ENCODE measurements around the gene DNAJC5. TPM values are rescaled to one million over a fixed set of nuclear protein-coding genes. Genes with fewer than 3 reads are reported as not detected.
A peak's percentile ranks its signal among the peaks of the same experiment; 100 is the strongest.

The DNAJC5 gene
- total and polyA plus RNA-seq, 2 experiments from 2014 or later = 22.4 to 68.0 TPM

DNA sequence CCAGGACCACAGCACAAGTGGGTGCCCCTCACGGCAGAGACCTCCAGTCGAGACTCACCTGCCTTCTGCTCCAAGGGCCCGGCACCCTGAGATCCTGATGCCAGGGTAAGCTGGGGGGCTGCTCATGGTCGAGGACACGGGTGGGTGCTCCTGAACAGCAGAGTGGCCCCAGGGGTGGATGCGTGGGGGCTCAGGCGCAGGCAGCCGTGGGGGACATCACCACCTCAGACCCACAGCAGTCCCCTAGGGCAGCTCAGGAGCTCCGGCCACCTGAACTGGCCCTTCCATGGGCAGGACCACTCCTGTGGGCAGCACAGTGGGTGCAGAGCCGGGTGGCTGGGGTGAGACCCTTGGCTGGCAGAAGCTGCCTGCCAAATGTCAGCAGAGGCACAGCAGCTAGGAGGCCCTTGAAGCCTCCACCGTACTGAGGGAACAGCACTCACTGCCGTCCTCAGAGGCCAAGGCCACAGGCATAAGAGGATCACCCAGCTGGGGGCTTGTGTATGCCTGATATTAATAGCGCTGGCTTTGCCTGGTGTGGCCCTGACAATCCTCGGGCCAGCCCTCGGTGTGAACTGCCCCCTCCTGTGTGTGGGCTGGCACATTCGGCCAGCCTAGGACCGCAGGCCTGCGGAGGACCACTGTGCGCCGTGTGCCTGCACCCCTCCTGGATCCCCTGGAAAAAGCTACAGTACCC, 55.9 kb downstream of the DNAJC5 start:
- Histone ChIP-seq H2AFZ (no peak overlapping the region), H3F3A (ENCODE audit: insufficient read depth) (peaks cover 12% of the 10 kb centered on the region), H3K4me1 (ENCODE audit: insufficient read depth) (peaks cover 23% of the 10 kb centered on the region; the same call in 1 of the 2 replicates), H3K27me3 (replicated peaks; ENCODE audit: insufficient read depth) (no peaks in the 10 kb centered on the region), H3K9me3 (ENCODE audit: low read depth) (no peaks in the 10 kb centered on the region), H3K9ac (0 out of 2 replicates have a peak overlapping the region, but pooled peaks have one; percentile 49), H3K9me2 (ENCODE audit: insufficient read depth) (no peaks in the 10 kb centered on the region), H3K4me3 (no peak overlapping the region), H3K79me2 (ENCODE audit: insufficient read depth) (peaks cover 94% of the 10 kb centered on the region), H4K20me1 (ENCODE audit: insufficient read depth) (no peaks in the 10 kb centered on the region; the same call in 1 of the 2 replicates), H3K27ac (no peak overlapping the region), H3K4me2 (ENCODE audit: unreplicated experiment) (no peak overlapping the region), H3K36me3 (ENCODE audit: low read depth) (no peaks in the 10 kb centered on the region)
- in situ Hi-C loops (cut with MboI) = no loop called here
- no peak for TF ChIP-seq EZH2phosphoT487 (IDR thresholded peaks at IDR 0.05; ENCODE audit: insufficient read depth, low read depth)
- no peak for TF ChIP-seq EZH2 (IDR thresholded peaks at IDR 0.05; ENCODE audit: insufficient read depth, poor library complexity, severe bottlenecking)
- no peak for DNase-seq
- 80 to 81% methylated on average over 20 of the region's 20 CpGs for WGBS, 2 experiments (ENCODE audit: low coverage in 1 of 2, low lambda C conversion rate in 2 of 2, missing lambda C conversion rate in 2 of 2)

DNA sequence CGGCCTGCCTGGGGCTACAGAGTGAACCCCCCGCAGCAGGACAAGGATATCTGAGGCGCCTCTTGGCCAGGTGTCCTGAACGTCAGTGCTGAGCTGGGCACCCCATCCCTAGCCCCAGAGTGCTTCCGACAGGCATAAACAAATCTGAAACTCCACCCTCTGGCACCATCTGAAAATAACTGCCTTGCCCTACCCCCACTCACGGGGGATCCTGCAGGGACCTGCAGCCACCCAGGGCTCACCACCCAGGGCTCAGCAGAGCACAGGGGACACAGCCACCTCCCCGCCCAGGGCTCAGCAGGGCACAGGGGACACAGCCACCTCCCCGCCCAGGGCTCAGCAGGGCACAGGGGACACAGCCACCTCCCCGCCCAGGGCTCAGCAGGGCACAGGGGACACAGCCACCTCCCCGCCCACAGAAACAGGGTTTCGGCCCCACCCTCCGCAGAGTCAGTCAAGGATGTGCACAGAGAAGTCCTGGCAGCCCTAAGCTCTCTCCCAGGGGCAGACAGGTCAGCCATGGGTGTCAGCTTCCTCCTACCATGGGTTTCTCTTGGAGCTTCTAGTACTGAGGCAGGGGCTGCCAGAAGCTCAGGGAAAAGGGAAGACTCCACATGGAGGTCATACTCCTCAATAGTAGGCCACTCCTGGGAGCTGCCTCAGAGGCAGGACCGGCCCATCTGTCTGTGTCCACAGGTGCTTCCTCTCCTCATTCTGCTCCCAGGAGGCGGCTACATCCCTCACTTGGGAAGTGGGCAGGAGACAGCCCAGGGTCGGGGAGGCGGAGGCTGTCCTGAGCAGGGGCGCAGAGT, 56.7 kb downstream of the DNAJC5 start:
- Histone ChIP-seq H2AFZ (no peak overlapping the region), H3K4me3 (no peak overlapping the region), H3K27ac (no peak overlapping the region), H4K20me1 (ENCODE audit: insufficient read depth) (no peaks in the 10 kb centered on the region; the same call in 1 of the 2 replicates), H3K79me2 (ENCODE audit: insufficient read depth) (peaks cover 89% of the 10 kb centered on the region), H3K9ac (no peak overlapping the region), H3F3A (ENCODE audit: insufficient read depth) (peaks cover 12% of the 10 kb centered on the region), H3K9me2 (ENCODE audit: insufficient read depth) (no peaks in the 10 kb centered on the region), H3K4me1 (ENCODE audit: insufficient read depth) (peaks cover 23% of the 10 kb centered on the region; the same call in 1 of the 2 replicates), H3K9me3 (ENCODE audit: low read depth) (no peaks in the 10 kb centered on the region), H3K4me2 (ENCODE audit: unreplicated experiment) (no peak overlapping the region), H3K27me3 (replicated peaks; ENCODE audit: insufficient read depth) (no peaks in the 10 kb centered on the region), H3K36me3 (ENCODE audit: low read depth) (no peaks in the 10 kb centered on the region)
- DNase-seq = no peak
- TF ChIP-seq EZH2phosphoT487 (IDR thresholded peaks at IDR 0.05; ENCODE audit: insufficient read depth, low read depth) = no peak
- WGBS, 2 experiments (ENCODE audit: low coverage in 1 of 2, low lambda C conversion rate in 2 of 2, missing lambda C conversion rate in 2 of 2) = 67 to 72% methylated on average over 16 to 17 of the region's 17 CpGs
- in situ Hi-C loops (cut with MboI) = no loop called here

DNA sequence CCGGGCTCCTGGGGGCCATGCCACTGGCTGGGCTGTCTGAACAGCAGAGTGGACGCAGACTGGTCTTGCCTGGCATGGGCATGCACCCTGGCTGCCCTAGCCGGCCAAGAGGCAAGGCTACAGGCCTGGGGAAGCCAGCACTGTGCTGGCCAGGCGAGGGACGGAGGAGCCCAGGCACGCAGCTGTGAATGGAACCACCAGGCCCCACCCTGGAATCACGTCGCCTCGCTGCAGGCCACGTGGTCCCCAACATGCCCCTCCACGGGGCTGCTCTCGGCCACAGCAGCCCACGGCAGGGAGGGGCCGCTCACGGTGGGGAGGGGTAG, 57.2 kb downstream of the DNAJC5 start:
- Histone ChIP-seq H3K9me2 (ENCODE audit: insufficient read depth) (no peaks in the 10 kb centered on the region), H3K9ac (no peak overlapping the region), H3K4me2 (ENCODE audit: unreplicated experiment) (no peak overlapping the region), H2AFZ (no peak overlapping the region), H3K4me1 (ENCODE audit: insufficient read depth) (peaks cover 23% of the 10 kb centered on the region; the same call in 1 of the 2 replicates), H3K27ac (no peak overlapping the region), H3K79me2 (ENCODE audit: insufficient read depth) (peaks cover 83% of the 10 kb centered on the region), H3K36me3 (ENCODE audit: low read depth) (no peaks in the 10 kb centered on the region), H3K4me3 (no peak overlapping the region), H4K20me1 (ENCODE audit: insufficient read depth) (no peaks in the 10 kb centered on the region; the same call in 1 of the 2 replicates), H3K27me3 (replicated peaks; ENCODE audit: insufficient read depth) (no peaks in the 10 kb centered on the region), H3K9me3 (ENCODE audit: low read depth) (no peaks in the 10 kb centered on the region), H3F3A (ENCODE audit: insufficient read depth) (peaks cover 12% of the 10 kb centered on the region)
- TF ChIP-seq EZH2 (IDR thresholded peaks at IDR 0.05; ENCODE audit: insufficient read depth, poor library complexity, severe bottlenecking) (no peak), EZH2phosphoT487 (IDR thresholded peaks at IDR 0.05; ENCODE audit: insufficient read depth, low read depth) (no peak)
- WGBS, 2 experiments (ENCODE audit: low coverage in 1 of 2, low lambda C conversion rate in 2 of 2, missing lambda C conversion rate in 2 of 2) = 59 to 61% methylated on average over 10 to 14 of the region's 15 CpGs
- no peak for DNase-seq
- in situ Hi-C loops (cut with MboI) = no loop called here

- Histone ChIP-seq H3K9me2 (ENCODE audit: insufficient read depth) (no peaks in the 10 kb centered on the region), H2AFZ (no peak overlapping the region), H3K4me1 (ENCODE audit: insufficient read depth) (peaks cover 27% of the 10 kb centered on the region), H3K9me3 (ENCODE audit: low read depth) (no peaks in the 10 kb centered on the region), H4K20me1 (ENCODE audit: insufficient read depth) (no peaks in the 10 kb centered on the region; the same call in 1 of the 2 replicates), H3K9ac (no peak overlapping the region), H3K4me3 (no peak overlapping the region), H3K27me3 (replicated peaks; ENCODE audit: insufficient read depth) (no peaks in the 10 kb centered on the region), H3K4me2 (ENCODE audit: unreplicated experiment) (no peak overlapping the region), H3F3A (ENCODE audit: insufficient read depth) (peaks cover 12% of the 10 kb centered on the region), H3K27ac (no peak overlapping the region), H3K36me3 (ENCODE audit: low read depth) (no peaks in the 10 kb centered on the region), H3K79me2 (ENCODE audit: insufficient read depth) (peaks cover 77% of the 10 kb centered on the region)
- DNase-seq = no peak
- WGBS, 2 experiments (ENCODE audit: low coverage in 1 of 2, low lambda C conversion rate in 2 of 2, missing lambda C conversion rate in 2 of 2) = 84 to 86% methylated on average over 14 of the region's 14 CpGs
- no peak for TF ChIP-seq EZH2 (IDR thresholded peaks at IDR 0.05; ENCODE audit: insufficient read depth, poor library complexity, severe bottlenecking)
- no peak for TF ChIP-seq EZH2phosphoT487 (IDR thresholded peaks at IDR 0.05; ENCODE audit: insufficient read depth, low read depth)
- in situ Hi-C loops (cut with MboI) = no loop called here
Observed at GRCh38 chr20:63952769-63953168, 57.8 kb downstream of the DNAJC5 start.

Measured in GM23248 (cell line).